Measurements from ENCODE around the gene THAP10.

The THAP10 gene

GRCh38 chr15:70923311-70924080 lies 31.3 kb upstream of the THAP10 start:
- ChIA-PET POLR2A (no interaction called here), CTCF (no interaction called here)
- no peak for DNase-seq (ENCODE audit: low read depth, low spot score)
- TF ChIP-seq CTCF (IDR thresholded peaks at IDR 0.05; ENCODE audit: insufficient read depth, low read length, missing control alignments): no peak
- no peak overlapping the region for H3K4me3 ChIP-seq (ENCODE audit: low read depth, low read length)

GRCh38 chr15:70922119-70922518 lies 29.9 kb upstream of the THAP10 start:
- CTCF ChIA-PET: interaction anchor here (1.0 kb wide), 1 partner anchor 8 kb away, joined by 3 read pairs; no protein-coding TSS in a partner anchor
- H3K4me3 ChIP-seq (ENCODE audit: low read depth, low read length): no peak overlapping the region
- POLR2A ChIA-PET: no interaction called here
- no peak for DNase-seq (ENCODE audit: low read depth, low spot score)
- TF ChIP-seq CTCF (IDR thresholded peaks at IDR 0.05; ENCODE audit: insufficient read depth, low read length, missing control alignments): no peak

GRCh38 chr15:70920981-70921696 lies 28.9 kb upstream of the THAP10 start:
- DNase-seq (ENCODE audit: low read depth, low spot score): no peak
- CTCF ChIA-PET: interaction anchor here (0.6 to 1.0 kb wide), 2 partner anchors 9 to 27 kb away, joined by 3 read pairs; no protein-coding TSS in a partner anchor
- no peak overlapping the region for H3K4me3 ChIP-seq (ENCODE audit: low read depth, low read length)
- POLR2A ChIA-PET: no interaction called here
- no peak for TF ChIP-seq CTCF (IDR thresholded peaks at IDR 0.05; ENCODE audit: insufficient read depth, low read length, missing control alignments)

GRCh38 chr15:70917955-70918354 lies 25.7 kb upstream of the THAP10 start:
- ChIA-PET POLR2A (no interaction called here), CTCF (interaction anchor here (1.1 to 1.8 kb wide), 2 partner anchors 14 to 25 kb away, joined by 3 to 6 read pairs; partner anchors contain the start of genes LRRC49 and THAP10)
- no peak for DNase-seq (ENCODE audit: low read depth, low spot score)
- no peak overlapping the region for H3K4me3 ChIP-seq (ENCODE audit: low read depth, low read length)
- TF ChIP-seq CTCF (IDR thresholded peaks at IDR 0.05; ENCODE audit: insufficient read depth, low read length, missing control alignments): no peak

GRCh38 chr15:70916531-70916930 lies 24.3 kb upstream of the THAP10 start:
- DNase-seq (ENCODE audit: low read depth, low spot score): no peak
- H3K4me3 ChIP-seq (ENCODE audit: low read depth, low read length): no peak overlapping the region
- ChIA-PET CTCF (no interaction called here), POLR2A (no interaction called here)
- TF ChIP-seq CTCF (IDR thresholded peaks at IDR 0.05; ENCODE audit: insufficient read depth, low read length, missing control alignments): no peak

GRCh38 chr15:70912187-70912586 lies 20.0 kb upstream of the THAP10 start:
- ChIA-PET CTCF (no interaction called here), POLR2A (no interaction called here)
- no peak for TF ChIP-seq CTCF (IDR thresholded peaks at IDR 0.05; ENCODE audit: insufficient read depth, low read length, missing control alignments)
- no peak overlapping the region for H3K4me3 ChIP-seq (ENCODE audit: low read depth, low read length)
- no peak for DNase-seq (ENCODE audit: low read depth, low spot score)

Data from AG04449 (cell line).